ENCODE data around the gene C1QTNF3.

DNA sequence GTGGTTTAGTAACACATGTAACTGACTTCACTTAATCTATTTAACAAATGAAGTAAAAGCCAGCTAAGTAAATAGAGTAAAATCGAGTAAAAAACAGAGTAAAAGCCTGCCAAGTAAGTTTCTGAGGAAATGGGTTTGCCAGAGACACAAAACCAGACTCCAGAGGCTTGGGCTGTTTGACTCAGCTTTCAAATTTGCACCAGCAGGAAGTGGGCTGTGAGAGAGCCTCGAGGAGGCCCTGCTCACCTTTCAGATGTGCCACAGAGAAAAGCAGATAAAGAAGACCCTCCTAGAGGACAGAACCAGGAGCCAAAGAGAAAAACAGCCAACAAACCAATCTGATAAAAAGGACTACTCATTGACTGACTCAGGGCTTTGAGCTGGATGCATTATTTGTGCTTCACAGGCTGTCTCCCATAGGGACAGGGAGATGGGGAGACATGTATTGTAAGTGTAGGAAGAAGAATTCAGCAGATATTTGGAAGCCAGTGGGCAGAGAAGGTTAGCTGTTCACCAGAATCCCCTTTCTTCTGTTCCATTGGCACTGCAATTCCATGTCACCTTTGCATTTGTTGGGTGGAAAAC, 20.8 kb downstream of the C1QTNF3 start:
- no peak for TF ChIP-seq CTCF (IDR thresholded peaks at IDR 0.05)
- TF ChIP-seq POLR2A (IDR thresholded peaks at IDR 0.05): no peak

Measured in esophagus squamous epithelium (tissue), 4 donors.